Hepatocyte (in vitro differentiated cells): ENCODE data around the gene GPRC5D. TPM values are rescaled to one million over a fixed set of nuclear protein-coding genes. Genes with fewer than 3 reads are reported as not detected.

ENCODE experiments used
- DNase-seq: peaks from one replicate; pipeline ENCODE4 v3.0.0-alpha.2; 2016; ENCODE audit warnings: low spot score
- H2AFZ ChIP-seq: fragments of 200-600 bp; sonication (generic); 2 replicates; pipeline ENCODE4 v1.6.0; 2016; ENCODE audit warnings: antibody characterized with exemption, mild to moderate bottlenecking
- H3K27ac ChIP-seq: fragments of 200-600 bp; sonication (generic); 2 replicates; pipeline ENCODE4 v1.5.1; 2016; ENCODE audit warnings: mild to moderate bottlenecking
- H3K27me3 ChIP-seq: fragments of 200-600 bp; sonication (generic); 2 replicates; pipeline ENCODE4 v1.6.1; 2016
- H3K36me3 ChIP-seq: fragments of 200-600 bp; sonication (generic); replicated peaks from 2 replicates; pipeline ENCODE4 v1.5.1; 2016; ENCODE audit warnings: low read depth; ENCODE audit not compliant: insufficient read depth
- H3K4me1 ChIP-seq: fragments of 200-600 bp; sonication (generic); 2 replicates; pipeline ENCODE4 v1.5.1; 2016; ENCODE audit warnings: mild to moderate bottlenecking, moderate library complexity; ENCODE audit not compliant: insufficient read depth
- H3K4me2 ChIP-seq: fragments of 200-600 bp; sonication (generic); 2 replicates; pipeline ENCODE4 v1.6.0; 2016
- H3K4me3 ChIP-seq: fragments of 200-600 bp; sonication (generic); 2 replicates; pipeline ENCODE4 v1.5.1; 2016; ENCODE audit warnings: mild to moderate bottlenecking
- H3K79me2 ChIP-seq: fragments of 200-600 bp; sonication (generic); 2 replicates; pipeline ENCODE4 v1.6.0; 2017; ENCODE audit warnings: mild to moderate bottlenecking
- H3K9me2 ChIP-seq: fragments of 200-600 bp; sonication (generic); replicated peaks from 2 replicates; pipeline ENCODE4 v1.6.0; 2017; ENCODE audit warnings: mild to moderate bottlenecking; ENCODE audit not compliant: insufficient read depth
- H3K9me3 ChIP-seq: fragments of 200-600 bp; sonication (generic); 2 replicates; pipeline ENCODE4 v1.5.1; 2016; ENCODE audit warnings: low read depth, mild to moderate bottlenecking
- H4K20me1 ChIP-seq: fragments of 200-600 bp; sonication (generic); 2 replicates; pipeline ENCODE4 v1.6.0; 2016; ENCODE audit warnings: mild to moderate bottlenecking; ENCODE audit not compliant: insufficient read depth, poor library complexity, severe bottlenecking
- EZH2 ChIP-seq: fragments of 200-600 bp; sonication (generic); IDR thresholded peaks from 2 replicates; pipeline ENCODE4 v1.6.1; 2016; ENCODE audit warnings: antibody characterized with exemption, mild to moderate bottlenecking, borderline replicate concordance
- EZH2phosphoT487 ChIP-seq: fragments of 200-600 bp; sonication (generic); IDR thresholded peaks from one replicate; pipeline ENCODE4 v1.6.1; 2018; ENCODE audit warnings: antibody characterized with exemption, mild to moderate bottlenecking, low read depth, moderate library complexity; ENCODE audit not compliant: unreplicated experiment, severe bottlenecking
- WGBS: methylation state at CpG from one replicate; pipeline ENCODE4 v1.1.6; 2016; ENCODE audit warnings: low lambda C conversion rate; ENCODE audit errors: missing lambda C conversion rate; 5-methylcytosine and 5-hydroxymethylcytosine counted together
- polyA plus RNA-seq: library from polyadenylated mRNA; unstranded; fragments of >200 nt; fragmentation: Nextera tagmentation; extraction: Ambion mirVana; gene quantifications from 2 replicates; pipeline ENCODE4 v1.2.1, GENCODE V29; 2016
- total RNA-seq: library from RNA; depleted of rRNA; stranded (reverse); fragments of >200 nt; gene quantifications from 2 replicates; pipeline ENCODE4 v1.2.3, GENCODE V29; 2014
- TF ChIP-seq, protein P1 (sequence below): fragments of 200-600 bp; sonication (generic); IDR thresholded peaks from 2 replicates; pipeline ENCODE4 v1.5.1; 2016; ENCODE audit warnings: antibody characterized with exemption, mild to moderate bottlenecking; ENCODE audit not compliant: poor library complexity

Gene GPRC5D
- total and polyA plus RNA-seq, 2 experiments from 2014 or later, result not detected

DNA sequence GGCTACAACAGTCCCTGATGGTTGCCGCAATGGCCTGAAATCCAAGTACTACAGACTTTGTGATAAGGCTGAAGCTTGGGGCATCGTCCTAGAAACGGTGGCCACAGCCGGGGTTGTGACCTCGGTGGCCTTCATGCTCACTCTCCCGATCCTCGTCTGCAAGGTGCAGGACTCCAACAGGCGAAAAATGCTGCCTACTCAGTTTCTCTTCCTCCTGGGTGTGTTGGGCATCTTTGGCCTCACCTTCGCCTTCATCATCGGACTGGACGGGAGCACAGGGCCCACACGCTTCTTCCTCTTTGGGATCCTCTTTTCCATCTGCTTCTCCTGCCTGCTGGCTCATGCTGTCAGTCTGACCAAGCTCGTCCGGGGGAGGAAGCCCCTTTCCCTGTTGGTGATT lies 43.7 kb downstream of the GPRC5D start:
- peaks cover 18% of the 10 kb centered on the region for H3K79me2 ChIP-seq
- H2AFZ ChIP-seq, result no peak overlapping the region
- no peak overlapping the region for H3K4me3 ChIP-seq
- peaks cover 4% of the 10 kb centered on the region for H4K20me1 ChIP-seq
- H3K9me3 ChIP-seq, result no peaks in the 10 kb centered on the region
- H3K4me1 ChIP-seq, result peaks cover 20% of the 10 kb centered on the region
- WGBS, result 98% methylated on average over 14 of the region's 14 CpGs
- no peak overlapping the region for H3K27ac ChIP-seq
- no peaks in the 10 kb centered on the region for H3K36me3 ChIP-seq
- H3K9me2 ChIP-seq, result no peaks in the 10 kb centered on the region
- H3K4me2 ChIP-seq, result no peak overlapping the region
- DNase-seq, result no peak
- TF ChIP-seq, protein P1, sequence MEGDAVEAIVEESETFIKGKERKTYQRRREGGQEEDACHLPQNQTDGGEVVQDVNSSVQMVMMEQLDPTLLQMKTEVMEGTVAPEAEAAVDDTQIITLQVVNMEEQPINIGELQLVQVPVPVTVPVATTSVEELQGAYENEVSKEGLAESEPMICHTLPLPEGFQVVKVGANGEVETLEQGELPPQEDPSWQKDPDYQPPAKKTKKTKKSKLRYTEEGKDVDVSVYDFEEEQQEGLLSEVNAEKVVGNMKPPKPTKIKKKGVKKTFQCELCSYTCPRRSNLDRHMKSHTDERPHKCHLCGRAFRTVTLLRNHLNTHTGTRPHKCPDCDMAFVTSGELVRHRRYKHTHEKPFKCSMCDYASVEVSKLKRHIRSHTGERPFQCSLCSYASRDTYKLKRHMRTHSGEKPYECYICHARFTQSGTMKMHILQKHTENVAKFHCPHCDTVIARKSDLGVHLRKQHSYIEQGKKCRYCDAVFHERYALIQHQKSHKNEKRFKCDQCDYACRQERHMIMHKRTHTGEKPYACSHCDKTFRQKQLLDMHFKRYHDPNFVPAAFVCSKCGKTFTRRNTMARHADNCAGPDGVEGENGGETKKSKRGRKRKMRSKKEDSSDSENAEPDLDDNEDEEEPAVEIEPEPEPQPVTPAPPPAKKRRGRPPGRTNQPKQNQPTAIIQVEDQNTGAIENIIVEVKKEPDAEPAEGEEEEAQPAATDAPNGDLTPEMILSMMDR, result no peak
- no peak for TF ChIP-seq EZH2phosphoT487
- TF ChIP-seq EZH2, result no peak
- no peaks in the 10 kb centered on the region for H3K27me3 ChIP-seq

DNA sequence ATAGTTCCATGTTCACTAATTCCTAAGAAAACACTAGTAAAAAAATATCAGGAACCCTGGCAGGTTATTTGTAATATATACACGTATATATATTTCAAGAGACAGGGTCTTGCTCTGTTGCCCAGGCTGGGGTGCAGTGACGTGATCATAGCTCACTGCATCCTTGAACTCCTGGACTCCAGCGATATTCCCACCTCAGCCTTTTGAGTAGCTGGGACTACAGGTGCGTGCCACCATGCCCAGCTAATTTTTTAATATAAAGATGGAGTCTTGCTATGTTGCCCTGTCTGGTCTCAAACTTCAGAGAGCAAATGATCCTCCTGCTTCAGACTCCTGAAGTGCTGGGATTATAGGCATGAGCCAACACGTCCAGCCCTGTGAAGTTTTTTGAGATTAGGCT lies 44.4 kb downstream of the GPRC5D start:
- WGBS, result 89% methylated on average over 5 of the region's 5 CpGs
- Histone ChIP-seq H3K4me2 (no peak overlapping the region), H3K27ac (no peak overlapping the region), H3K36me3 (no peaks in the 10 kb centered on the region), H3K9me2 (no peaks in the 10 kb centered on the region), H4K20me1 (peaks cover 4% of the 10 kb centered on the region), H3K27me3 (no peaks in the 10 kb centered on the region), H3K9me3 (no peaks in the 10 kb centered on the region), H3K79me2 (peaks cover 19% of the 10 kb centered on the region), H3K4me1 (peaks cover 20% of the 10 kb centered on the region), H2AFZ (no peak overlapping the region), H3K4me3 (no peak overlapping the region)
- DNase-seq, result no peak
- no peak for TF ChIP-seq EZH2
- TF ChIP-seq, protein P1, result no peak
- no peak for TF ChIP-seq EZH2phosphoT487

DNA sequence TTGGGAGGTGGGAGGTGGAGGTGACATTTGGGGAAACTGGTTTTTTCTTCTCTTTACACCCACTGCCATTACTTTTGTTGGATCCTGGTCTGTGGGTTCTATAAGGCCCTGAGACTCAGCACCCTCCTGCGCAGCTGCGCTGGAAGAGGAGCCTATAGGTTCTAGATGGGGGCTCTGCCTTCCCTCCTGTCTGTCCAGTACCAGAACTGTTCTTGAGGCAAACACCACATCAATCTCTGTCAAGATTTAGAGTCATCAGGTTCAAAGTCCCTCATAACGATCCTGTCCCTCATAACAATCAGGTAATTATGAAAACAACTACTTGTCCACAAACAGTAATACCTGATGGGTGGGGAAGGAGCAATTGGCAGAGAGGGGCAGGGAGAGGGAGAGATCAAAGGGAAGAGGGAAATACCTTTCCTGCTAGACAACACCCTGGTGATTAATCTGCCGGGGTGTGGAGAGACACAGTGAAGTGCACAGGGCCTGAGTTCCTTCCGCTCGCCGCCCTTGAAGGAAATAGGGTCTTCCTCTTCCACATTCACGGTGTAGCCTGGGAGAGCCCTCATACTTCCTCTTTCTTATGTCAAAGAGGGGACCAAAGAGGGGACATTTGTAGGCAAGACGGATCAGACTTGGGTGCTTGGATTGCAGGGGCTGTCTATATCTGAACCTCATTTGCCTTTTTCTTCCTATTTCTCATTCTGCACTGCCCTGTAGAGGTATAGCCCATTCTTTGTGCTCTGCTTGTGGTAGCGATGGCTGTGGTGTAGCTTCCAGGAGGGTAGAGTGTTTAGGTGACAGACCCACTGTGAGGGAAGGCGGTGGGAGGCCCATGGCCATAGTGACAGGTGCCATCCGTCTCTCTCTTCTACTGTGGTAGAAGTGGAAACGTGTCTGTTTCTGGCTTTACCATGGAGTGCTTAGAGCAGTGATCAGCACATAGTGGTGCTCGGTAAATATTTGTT lies 48.0 kb downstream of the GPRC5D start:
- H3K9me3 ChIP-seq, result no peaks in the 10 kb centered on the region
- H3K4me2 ChIP-seq, result peak overlapping the region; percentile 58
- H3K27ac ChIP-seq, result peak overlapping the region; percentile 95
- H3K27me3 ChIP-seq, result no peaks in the 10 kb centered on the region
- WGBS, result 78% methylated on average over 14 of the region's 14 CpGs
- H3K9me2 ChIP-seq, result no peaks in the 10 kb centered on the region
- no peak overlapping the region for H2AFZ ChIP-seq
- peak; percentile 70 for DNase-seq
- no peak overlapping the region for H3K4me3 ChIP-seq
- no peaks in the 10 kb centered on the region for H4K20me1 ChIP-seq
- no peaks in the 10 kb centered on the region for H3K36me3 ChIP-seq
- peaks cover 16% of the 10 kb centered on the region for H3K4me1 ChIP-seq
- peaks cover 22% of the 10 kb centered on the region for H3K79me2 ChIP-seq
- TF ChIP-seq, protein P1, result no peak
- no peak for TF ChIP-seq EZH2
- TF ChIP-seq EZH2phosphoT487, result no peak
